CD4-positive, alpha-beta T cell treated with Interferon alpha-2 for 1 hour (primary cell): ENCODE results near the gene SKP2.
"Not testable (repeated sequence)": the region's sequence is repeated elsewhere in the genome, so short reads cannot be mapped to it uniquely, and the experiment has no call there.

Source experiments
- DNase-seq, 2 donors: peaks; one replicate each; pipeline ENCODE4 v3.0.0-alpha.2; 2020 to 2022

SKP2 gene

DNA sequence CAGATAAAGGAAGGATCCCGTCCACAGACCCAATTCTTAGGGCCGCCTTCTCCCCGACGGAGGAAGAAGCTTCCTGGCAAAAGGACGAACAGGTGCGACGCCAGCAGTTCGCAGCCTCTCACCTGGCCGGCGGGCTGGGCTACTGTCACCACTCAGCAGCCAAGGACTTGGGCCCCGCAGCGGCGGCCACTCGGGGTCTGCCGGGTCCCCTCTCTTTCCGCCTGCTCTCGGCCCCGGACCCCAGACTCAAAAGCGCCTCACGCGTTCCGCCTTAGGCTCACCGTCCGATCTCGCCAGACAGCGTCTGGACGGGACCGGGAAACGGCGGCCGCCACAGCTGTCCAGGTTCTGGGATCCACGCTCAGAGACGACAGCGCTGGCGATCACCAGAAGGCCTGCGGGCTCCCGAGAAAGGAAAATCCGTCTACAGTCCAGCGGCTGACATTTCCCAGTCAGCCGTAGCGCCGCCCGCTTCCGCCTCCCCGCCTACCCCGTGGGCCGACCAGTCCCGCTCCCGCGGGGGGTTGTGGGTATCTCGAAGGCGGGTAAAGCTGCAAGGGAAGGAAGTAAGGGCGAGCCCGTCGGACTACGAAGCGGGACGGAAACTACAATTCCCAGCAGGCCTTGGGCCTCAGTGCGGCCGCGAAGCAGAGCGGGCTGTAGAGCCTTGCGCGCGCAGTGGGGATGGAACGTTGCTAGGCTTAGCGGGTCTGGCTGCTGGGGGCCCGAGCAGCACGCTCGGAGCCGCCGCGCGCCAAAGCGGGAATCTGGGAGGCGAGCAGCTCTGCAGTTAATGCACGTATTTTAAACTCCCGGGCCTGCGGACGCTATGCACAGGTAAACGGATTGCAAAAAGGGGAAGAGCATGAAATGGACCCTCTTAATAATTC is at the start of gene SKP2, which contains the start of gene LMBRD2:
SKP2 (plus strand) TSS at position 678 of the 890 bp plus-strand sequence; CDS start at position 830, 152 bp downstream.
LMBRD2 (minus strand) TSS at position 454 of the 890 bp plus-strand sequence. CDS start 8,538 bp downstream, outside the sequence.
- peak; percentile 96 to 97 for DNase-seq

DNA sequence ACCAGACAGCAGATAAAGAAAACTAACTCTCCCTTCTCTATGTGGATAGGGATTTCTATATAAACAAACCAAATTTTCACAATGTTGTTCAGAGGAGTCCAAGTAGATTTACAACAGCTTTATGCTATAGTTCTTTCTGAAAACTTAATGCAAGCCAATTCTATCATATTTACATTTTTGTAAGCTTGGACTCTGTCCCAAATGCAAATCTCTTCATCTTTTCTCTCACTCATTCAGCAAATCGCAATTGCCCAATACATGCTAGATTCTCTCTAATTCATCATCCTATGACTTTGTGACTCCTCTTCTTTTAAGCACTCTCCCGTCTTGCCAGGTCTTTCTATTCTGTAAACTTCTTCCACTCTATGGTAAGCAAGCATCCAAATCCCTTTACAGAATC is 46.1 kb upstream of the SKP2 start:
- DNase-seq: no peak

DNA sequence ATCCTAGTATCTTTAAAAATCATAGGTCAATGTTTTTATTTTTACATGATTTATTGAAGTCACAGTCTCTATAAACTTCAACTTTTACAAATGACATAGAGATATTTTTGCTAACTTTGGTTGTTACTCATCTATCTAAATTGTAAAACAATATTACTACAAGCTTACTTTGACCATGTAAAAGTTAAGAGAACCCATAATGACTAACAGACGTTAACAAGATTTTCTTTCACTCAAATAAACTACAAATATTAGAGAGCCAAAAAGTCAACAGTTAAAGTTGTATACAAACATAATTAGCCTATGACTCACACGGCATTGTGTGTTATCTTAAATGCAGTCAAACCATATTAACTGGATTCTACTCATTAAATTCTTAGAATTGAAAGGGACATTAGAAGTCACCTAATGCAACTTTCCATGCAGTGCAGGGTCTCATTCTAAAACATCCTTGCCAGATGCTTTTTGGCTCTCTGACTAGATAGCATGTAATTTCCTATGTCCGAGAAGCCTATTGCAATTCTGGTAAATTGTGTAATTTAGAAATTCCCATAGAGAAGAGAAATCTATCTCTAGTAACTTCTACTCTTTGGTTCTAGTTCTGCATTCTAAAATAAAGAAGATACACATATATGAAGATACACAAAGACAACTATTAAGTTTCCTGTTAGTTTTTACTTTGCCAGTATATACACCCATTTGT is 43.0 kb upstream of the SKP2 start:
- no peak for DNase-seq

DNA sequence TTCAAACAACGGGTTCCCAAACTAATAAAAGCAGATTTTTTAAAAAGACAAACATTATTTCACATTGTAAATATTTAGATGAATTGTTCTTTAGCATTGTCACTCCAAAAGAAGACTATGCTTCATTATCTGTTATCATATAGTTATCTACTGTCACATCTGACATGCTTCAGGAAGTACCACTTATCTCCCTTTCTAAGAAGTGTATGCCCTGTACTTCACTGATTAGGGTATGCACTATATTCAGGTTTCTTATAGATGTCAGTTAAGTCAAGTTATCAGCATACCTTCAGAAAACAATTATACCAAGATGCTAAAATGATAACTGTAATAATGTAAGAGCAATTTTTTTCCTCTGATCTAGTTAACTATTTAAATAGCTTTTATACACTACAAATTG is 40.7 kb upstream of the SKP2 start:
- DNase-seq: no peak

DNA sequence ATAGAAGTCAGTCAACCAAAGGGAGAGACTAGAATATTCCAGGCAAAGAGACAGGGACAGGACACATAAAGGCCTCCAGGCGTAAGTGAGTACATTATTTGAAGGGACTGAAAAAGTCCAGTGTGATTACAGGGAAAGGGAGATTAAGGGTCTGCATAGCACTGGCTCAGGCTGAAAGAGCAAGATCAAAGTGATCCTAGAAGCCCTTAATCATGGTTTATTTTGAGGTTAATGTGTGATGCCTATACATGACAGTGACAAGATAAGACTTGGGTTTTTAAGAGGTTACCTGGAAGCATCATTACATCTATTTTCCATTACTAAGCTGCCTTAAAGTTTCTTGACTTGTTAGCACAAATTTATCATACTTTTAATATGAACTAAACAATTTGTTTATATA is 26.0 kb upstream of the SKP2 start:
- no peak for DNase-seq

DNA sequence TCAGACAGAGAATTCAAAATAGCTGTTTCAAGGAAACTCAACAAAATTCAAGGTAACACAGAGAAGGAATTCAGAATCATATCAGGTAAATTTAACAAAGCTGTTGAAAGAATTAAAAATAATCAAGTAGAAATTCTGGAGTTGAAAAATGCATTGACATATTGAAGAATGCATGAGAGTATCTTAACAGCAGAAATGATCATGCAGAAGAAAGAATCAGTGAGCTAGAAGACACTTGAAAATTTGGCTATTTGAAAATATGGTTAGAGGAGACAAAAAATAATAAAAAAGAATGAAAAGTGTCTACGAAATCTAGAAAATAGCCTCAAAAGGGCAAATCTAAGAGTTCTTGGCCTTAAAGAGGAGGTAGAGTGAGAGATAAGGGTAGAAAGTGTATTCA is 23.1 kb upstream of the SKP2 start:
- DNase-seq: no peak

DNA sequence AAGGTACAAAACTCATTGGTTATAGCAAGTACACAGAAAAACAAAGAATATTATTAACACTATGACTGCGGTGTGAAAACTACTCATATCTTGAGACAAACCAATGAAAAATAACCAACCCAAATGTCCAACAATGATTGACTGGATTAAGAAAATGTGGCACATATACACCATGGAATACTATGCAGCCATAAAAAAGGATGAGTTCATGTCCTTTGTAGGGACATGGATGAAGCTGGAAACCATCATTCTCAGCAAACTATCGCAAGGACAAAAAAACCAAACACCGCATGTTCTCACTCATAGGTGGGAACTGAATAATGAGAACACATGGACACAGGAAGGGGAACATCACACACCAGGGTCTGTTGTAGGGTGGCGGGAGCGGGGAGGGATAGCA is 22.2 kb upstream of the SKP2 start:
- DNase-seq: not testable (repeated sequence)

DNA sequence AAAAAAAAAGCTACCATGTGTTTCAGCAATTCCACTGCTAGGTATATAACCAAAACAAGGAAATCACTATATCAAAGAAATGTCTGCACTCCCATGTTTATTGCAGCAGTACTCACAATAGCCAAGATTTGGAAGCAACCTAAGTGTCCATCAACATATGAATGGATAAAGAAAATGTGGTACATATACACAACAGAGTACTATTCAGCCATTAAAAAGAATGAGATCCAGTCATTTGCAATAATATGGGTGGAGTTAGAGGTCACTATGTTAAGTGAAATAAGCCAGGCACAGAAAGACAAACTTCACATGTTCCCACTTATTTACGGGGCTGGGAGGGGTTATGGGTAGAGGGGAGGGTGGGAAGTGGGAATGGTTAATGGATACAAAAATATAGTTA is 18.9 kb upstream of the SKP2 start:
- DNase-seq: not testable (repeated sequence)

DNA sequence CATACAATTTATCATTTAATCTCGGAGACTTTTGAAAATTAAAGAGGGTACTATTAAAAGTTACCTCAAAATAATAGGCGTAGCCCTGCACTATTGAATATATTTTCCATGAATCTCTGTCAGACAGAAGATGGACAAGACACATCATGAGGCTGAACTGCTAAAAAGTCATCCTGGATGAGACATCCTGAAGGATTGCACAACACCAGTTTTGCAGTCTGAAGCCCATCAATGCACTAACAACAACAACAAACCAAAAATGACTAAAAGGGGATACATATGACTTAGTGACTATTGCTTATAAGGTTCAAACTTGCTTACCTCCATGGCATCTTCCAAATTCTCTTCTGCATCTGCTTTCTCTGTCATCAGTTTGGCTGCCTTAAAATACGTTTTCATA is 15.9 kb upstream of the SKP2 start:
- DNase-seq: no peak

DNA sequence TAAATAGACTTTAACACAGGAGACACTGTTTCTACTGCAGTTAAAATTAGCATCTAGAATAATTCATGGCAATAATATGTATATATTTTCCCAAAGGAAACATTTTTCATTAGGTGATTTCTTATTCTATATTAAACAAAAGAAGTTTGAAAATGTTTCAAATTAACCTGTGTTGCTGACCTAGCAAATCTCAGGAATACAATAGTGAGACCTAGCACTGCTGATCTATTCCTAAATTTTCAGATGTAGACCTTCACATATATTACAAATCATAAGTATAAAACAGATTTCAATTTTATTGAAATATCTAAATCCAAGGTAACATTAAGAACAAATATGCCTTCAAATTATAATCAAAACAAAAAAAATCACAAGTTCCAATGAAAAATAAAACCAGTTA is 15.3 kb upstream of the SKP2 start:
- no peak for DNase-seq

DNA sequence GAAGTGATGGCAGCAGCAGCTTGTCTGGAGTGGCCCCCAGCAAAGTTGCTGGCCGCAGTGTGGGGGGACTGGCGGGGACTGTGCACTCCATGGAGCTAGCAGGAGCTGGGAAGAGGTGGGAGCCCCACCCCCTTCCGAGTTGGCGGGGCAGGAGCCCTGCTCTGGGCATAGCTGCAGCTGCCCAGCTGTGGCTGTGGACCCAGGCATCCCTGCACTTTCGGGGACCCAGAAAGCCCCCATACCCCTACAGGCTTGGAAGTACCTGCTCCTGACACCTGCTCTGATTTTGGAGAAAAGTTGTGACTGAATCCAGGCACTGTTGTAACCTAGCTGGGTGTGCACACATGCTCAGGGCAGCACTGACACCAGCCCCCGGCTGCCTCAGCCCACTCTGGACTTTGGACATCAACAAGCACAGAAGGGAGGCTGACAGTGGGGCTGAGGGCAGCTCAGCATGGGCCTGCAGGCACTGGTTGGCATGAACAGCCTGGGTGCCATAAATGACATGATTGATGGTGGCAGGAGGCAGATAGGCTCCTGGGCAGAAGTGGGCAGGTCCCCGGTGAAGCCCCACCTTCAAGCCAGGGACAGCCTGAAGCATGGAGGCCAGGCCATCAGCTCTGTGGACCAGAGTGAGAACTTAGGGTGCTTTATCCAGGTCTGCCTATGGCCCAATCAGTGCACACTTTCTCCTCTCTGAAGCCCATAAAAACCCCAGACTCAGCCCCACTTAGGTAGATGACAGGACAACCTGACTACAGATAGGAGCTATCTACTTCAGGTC is 12.8 kb upstream of the SKP2 start:
- DNase-seq: no peak

DNA sequence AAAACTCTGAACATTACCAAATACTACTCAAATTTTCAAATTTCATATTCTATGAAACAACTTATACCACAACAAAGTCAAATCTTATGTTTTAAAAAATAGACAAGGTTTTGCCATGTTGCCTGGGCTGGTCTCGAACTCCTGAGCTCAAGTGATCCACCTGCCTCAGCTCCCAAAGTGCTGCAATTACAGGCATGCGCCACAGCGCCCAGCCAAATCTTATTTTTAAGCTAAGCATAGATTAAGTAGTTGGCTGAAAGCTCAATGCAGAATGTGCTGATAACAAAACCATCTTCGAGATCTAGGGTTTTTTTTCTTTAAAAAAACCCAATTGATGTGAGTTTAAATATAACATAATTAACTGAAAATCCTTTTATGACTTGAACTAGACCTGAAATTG is 6.6 kb upstream of the SKP2 start:
- DNase-seq: no peak

DNA sequence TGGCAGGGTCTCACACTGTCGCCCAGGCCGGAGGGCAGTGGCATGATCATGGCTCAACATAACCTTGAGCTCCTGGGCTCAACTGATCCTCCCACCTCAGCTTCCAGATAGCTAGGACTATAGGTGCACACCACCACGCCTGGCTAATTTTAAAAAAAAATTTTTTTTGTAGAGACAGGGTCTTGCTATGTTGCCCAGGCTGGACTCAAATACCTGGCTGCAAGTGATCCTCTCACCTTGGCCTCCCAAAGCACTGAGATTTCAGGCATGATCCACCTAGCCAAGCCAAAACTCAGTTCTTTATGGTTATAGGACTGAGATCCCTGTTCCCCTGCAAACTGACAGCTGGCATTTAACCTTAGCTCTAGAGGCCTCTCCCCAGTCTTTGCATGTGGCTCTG is 5.5 kb upstream of the SKP2 start:
- no peak for DNase-seq

DNA sequence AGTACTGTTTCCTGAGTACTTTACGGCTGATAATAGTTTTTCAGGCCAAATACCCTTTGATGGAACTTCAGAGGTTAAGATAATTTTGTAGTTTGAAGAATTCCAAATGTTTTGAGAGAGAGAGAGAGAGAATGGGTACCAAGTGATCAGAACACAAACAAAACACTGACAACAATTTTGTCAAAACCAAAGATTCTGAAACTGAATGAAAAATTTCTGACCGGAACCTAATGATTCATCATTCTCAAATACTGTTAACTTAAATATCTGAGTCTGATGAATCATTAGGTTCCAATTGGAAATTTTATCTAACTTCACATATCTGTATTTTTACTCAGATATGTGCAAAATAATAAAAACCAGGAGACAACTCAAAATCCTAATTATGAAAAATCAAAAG is 4.2 kb upstream of the SKP2 start:
- no peak for DNase-seq

DNA sequence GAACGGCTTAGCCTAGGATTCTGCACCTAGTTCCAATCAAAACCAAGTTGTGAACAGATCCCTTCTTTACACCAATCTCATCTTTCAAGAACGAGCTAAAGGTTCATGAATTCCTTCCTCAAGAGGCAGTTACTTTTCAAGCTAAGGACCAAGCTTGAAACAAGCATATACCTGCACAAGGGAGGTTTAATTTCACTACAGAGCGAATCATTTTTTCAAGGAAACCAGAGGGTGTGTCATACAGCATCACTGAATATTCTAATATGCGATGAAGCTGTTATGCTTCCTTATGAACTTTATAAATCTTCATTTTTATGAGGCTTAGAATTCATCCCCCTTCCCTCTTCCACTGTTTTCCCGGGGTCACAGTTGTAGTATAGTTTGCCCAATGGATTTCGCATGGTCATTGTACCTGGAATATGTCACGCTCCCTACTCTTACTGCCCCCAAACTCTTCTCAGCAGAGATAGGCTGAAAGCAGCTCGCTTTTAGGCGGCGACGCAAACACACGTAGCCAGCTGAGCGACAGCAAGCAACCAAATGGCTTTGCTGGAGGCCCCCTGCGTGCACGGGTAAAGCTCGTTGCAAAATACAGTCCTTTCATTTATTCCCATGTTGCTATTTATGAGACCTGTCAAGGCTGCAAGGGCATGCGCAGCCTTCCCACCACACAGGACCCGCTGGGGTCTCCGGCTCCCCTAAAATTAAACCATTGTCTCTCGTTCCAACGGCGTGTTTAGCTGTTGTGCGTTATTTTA is 1.1 kb upstream of the SKP2 start:
- DNase-seq: peak; percentile 9 to 37

DNA sequence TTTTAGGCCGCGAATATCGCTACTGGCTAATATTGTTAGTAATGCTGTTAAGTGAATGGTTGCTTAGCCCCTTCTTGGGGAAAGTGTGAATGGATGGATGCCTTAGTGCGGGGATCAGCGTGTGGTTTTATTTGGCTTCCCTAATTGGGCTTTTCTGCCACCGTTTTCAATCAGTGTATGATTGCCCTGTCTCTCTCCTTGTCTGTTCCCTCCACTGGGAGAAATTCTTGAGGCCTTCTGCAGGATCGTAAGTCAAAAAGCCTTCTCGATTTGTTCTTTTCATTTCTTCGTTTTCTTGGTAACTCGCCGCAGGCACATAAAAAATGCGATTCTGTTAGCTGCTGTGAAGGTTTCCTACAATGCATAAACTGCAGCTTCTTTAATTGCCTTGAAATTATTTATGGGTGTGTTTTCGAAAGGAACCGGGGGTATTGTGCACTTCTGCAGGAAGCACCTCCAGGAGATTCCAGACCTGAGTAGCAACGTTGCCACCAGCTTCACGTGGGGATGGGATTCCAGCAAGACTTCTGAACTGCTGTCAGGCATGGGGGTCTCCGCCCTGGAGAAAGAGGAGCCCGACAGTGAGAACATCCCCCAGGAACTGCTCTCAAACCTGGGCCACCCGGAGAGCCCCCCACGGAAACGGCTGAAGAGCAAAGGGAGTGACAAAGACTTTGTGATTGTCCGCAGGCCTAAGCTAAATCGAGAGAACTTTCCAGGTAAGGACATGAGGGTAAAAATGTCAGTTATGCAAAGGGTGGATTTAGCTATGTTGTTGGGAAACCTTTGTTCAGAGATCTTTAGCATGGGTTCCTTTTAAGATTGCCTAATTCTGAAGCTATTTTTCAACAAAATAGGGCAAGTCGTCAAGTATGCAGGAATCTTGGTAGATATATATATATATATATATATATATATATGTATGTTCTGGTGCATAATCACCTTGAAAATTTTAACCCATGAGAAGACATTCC is 700 bp downstream of the SKP2 start:
- DNase-seq: no peak

DNA sequence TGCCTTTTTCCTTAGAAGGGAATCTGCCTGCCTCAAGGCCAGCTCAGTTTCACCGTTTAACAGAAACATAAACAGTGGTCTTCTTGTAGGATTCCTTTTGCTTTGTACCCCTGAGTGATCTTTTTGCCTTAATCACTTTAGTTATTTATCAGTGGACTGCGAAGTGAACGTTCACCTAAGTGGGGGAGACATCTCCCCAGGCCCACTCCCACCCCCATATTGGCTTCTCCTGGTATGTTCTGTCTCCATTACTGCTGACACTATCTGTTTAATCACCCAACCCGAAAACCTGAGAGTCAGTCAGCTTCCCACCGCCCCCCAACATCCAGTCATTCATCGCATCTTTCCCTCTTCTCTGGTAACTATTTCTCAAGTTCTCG is 1.4 kb downstream of the SKP2 start:
- DNase-seq: no peak

DNA sequence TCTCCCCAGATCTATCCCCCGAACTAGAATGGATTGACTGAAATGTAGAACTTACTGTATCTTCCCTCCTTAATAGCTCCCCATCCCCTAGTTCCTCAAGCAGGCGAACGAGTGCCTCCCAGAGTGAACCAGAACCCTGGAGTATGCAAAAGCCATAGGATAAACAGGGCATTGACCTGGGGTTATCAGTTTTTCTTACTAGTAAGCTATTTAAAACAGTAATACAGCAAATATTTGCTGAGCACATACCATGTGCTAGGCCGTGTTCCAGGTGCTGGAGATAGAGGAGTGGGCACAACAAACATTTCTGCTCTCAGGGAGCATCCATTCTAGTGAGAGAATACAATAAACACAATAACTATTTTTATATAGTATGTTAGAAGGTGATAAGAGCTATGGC is 1.8 kb downstream of the SKP2 start:
- no peak for DNase-seq

DNA sequence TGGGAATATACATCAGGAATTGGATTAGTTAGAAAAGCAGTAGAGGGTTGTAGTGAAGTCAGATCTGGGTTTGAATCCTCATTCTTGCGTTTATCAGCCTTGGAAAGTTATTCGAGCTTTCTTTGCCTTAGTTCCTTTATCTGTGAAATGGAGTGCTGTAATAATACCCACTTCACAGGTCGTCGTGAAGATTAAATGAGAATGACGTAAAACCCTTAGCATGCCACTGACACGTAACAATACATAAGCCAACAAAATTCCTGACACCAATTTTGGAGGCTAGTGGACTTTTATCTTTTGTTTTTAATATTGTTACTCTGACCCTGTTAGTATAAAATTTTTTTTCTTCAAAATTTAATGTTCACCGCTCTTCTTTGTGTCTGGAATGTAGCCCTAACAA is 3.4 kb downstream of the SKP2 start:
- DNase-seq: no peak

DNA sequence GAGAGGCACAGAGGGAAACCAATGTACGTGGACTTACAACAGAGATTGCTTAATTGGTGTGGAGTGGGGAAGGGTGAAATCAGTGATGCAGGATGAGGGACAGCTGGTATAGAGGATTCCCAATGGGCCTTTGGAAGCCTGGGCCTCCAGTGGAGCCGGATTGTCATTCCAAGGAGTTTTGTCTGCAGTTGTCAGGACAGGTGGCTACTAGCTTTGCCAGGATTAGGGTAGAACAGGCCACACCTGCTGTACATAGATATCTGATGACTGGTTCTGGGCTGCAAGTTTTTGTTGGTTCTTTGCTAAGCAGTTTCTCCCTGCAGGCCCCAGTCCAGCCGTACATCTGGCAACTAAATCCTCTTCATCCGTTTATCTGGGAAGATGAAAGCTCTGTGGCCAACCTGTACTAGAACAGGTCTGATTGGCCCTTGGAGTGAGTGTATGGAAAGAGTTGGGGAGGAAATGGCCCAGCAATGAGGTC is 4.2 kb downstream of the SKP2 start:
- no peak for DNase-seq

DNA sequence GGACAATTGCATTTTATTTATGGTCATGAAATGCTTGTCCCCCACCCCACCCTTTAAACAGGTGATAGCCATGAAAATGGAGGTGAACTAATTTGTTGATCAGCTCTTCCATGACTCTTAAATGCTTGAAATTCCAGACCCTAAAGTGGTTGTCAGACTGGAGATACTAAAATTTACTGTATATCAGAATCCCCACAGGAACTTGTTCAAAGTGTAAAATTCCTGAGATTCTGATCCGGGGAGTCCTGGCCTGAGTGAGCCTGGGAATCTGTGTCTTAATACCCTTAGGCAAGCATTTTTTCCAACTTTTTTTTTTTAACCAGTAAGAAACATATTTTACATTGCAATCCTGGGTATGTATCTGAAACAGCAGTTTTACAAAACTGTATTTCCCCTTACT is 4.7 kb downstream of the SKP2 start:
- no peak for DNase-seq
